HG03103 (cell line): Measurements from ENCODE around the gene RPAP3.

Experiments used
- ATAC-seq: cut with Tn5 transposase; IDR thresholded peaks from one replicate; pipeline ENCODE4 v1.9.1; 2021; ENCODE audit warnings: low read depth; ENCODE audit not compliant: unreplicated experiment

The RPAP3 gene

GRCh38 chr12:47744005-47744651 is 38.3 kb upstream of the RPAP3 start:
- no peak for ATAC-seq

GRCh38 chr12:47743311-47743860 is 37.6 kb upstream of the RPAP3 start:
- ATAC-seq = no peak

- no peak for ATAC-seq
These were observed 36.5 kb upstream of the RPAP3 start for GRCh38 chr12:47742253-47742825.

GRCh38 chr12:47741340-47741703 is 35.5 kb upstream of the RPAP3 start:
- ATAC-seq = no peak

- peak; percentile 28 for ATAC-seq
These were observed 34.9 kb upstream of the RPAP3 start for GRCh38 chr12:47740606-47741339.

GRCh38 chr12:47739979-47740378 is 34.1 kb upstream of the RPAP3 start:
- ATAC-seq = peak; percentile 68

- ATAC-seq = no peak
These were observed 33.5 kb upstream of the RPAP3 start for GRCh38 chr12:47739297-47739696.

- no peak for ATAC-seq
These were observed 32.2 kb upstream of the RPAP3 start for GRCh38 chr12:47737936-47738594.

- no peak for ATAC-seq
These were observed 31.2 kb upstream of the RPAP3 start for GRCh38 chr12:47736877-47737676.

- ATAC-seq = no peak
These were observed 30.4 kb upstream of the RPAP3 start for GRCh38 chr12:47736216-47736615.

- ATAC-seq = no peak
These were observed 29.8 kb upstream of the RPAP3 start for GRCh38 chr12:47735649-47736048.

- no peak for ATAC-seq
These were observed 29.1 kb upstream of the RPAP3 start for GRCh38 chr12:47734725-47735480.

GRCh38 chr12:47733142-47733541 is 27.3 kb upstream of the RPAP3 start:
- no peak for ATAC-seq

- no peak for ATAC-seq
These were observed 26.7 kb upstream of the RPAP3 start for GRCh38 chr12:47732504-47732903.

- ATAC-seq = no peak
These were observed 25.9 kb upstream of the RPAP3 start for GRCh38 chr12:47731723-47732122.

GRCh38 chr12:47730341-47730744 is 24.5 kb upstream of the RPAP3 start:
- ATAC-seq = no peak

GRCh38 chr12:47729233-47729632 is 23.4 kb upstream of the RPAP3 start:
- ATAC-seq = no peak

GRCh38 chr12:47725893-47726292 is 20.1 kb upstream of the RPAP3 start:
- peak; percentile 55 for ATAC-seq

GRCh38 chr12:47725091-47725772 is 19.4 kb upstream of the RPAP3 start, which contains the start of gene ENDOU:
Gene ENDOU, minus strand, starts transcription at chr12:47725490. Its CDS starts 77 bp downstream, at chr12:47725413.
- ATAC-seq = no peak
